ENCODE measurements around the gene REXO4.
A peak's percentile ranks its signal among the peaks of the same experiment; 100 is the strongest.

The REXO4 gene

DNA sequence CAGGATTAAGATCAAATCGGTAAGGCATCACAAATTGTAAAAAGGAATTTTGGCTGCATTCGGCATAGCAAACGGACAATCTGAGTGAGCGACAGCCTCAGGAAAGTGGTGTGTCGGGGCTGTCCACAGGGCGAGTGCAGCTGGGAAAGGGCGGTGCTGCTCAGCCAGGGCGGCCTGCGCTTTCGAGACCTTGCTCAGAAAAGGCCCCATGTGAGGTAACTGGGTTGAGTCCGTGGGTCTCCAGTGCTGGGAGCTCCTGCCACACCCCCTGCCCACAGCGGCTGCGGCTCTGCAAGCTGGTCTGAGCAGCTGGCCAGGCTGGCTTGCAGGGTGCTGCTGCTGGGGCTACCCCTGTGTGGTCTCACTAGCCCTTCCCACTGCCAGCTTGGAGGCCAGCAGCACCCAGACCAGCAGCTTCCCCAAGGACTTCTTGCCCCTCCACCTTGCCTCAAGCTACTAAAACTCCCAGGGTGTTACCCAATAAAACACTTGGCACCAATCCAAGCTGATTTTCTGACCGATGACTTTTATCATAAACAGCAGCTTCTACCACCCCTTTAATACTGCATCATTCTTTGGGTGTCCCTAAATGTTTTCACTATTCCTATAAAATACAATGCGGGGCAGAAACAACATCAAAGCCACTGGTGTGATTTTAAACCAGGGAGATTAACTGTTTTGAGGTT is 55.3 kb downstream of the REXO4 start:
- no peak for DNase-seq

DNA sequence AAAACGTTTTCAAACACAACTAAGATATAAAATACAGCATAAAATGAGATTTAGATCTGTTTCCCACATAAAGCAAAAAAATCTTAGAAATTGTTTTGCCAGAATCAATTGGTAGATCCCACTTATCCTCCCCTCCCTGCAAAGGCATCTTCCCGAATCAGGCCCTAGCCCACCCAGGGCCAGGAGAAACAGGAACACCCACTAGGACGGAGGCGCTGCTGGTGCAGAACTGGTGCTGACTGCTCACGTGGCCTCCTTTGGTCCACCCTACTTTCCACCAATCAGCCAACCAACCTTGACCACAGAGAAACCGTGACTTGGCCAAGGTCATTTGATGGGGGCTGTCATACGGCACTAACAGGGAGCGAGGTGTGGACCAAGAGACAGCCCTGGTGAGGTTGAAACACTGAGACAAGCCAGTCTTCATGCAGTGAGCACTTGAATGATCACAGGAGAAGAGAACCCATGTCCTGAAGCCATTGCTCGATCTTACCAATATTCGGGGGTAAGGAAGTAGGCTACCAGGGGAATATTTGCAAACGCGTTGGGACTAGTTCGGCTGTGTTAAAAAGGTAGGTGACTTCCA is 56.2 kb downstream of the REXO4 start:
- DNase-seq: no peak

DNA sequence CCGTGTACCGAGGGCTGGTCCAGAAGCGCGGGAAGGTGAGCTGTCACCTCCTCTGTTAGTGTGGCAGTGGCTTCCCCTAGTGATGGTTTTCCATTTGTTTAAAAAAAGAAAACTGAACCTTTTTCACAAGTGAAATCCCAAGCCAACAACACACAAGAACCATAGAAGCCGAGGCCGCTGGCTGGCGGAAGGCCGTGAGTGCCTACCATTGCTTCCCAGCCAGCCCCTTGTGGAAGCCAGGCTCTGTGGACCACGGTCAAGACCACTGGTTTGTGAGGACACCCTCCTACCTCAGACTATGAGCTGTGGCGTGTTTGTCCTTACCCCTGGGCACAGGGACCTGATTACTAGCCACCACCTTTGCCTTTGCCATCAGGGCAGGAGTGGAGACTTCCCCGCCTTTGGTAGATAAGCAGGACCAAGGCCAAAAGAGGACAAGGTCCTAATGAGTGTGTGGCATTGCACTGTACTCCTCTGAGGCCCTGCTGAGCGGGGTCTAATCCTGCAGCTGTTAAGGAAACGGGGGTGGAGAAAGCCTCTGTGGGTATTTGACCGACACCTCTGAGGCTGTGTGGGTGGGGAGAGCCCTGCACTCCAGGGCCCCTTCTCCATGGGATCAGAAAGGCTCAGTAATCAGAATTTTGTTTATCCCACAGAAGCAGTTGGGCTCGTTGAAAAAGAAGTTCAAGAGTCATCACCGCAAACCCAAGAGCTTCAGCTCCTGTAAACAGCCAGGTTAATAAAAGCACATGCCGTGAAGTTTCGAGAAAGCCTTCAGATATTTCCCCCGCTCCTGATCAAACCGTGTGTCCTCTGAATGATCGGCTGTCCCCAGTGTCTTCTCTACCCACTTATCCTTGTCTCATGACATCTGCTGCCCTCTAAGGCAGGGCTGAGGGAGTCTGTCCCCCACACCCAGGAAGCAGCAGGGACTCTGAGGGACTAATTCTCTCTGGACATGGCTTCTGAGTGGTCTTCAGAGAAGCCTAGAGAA is 57.1 kb downstream of the REXO4 start:
- DNase-seq: no peak

DNA sequence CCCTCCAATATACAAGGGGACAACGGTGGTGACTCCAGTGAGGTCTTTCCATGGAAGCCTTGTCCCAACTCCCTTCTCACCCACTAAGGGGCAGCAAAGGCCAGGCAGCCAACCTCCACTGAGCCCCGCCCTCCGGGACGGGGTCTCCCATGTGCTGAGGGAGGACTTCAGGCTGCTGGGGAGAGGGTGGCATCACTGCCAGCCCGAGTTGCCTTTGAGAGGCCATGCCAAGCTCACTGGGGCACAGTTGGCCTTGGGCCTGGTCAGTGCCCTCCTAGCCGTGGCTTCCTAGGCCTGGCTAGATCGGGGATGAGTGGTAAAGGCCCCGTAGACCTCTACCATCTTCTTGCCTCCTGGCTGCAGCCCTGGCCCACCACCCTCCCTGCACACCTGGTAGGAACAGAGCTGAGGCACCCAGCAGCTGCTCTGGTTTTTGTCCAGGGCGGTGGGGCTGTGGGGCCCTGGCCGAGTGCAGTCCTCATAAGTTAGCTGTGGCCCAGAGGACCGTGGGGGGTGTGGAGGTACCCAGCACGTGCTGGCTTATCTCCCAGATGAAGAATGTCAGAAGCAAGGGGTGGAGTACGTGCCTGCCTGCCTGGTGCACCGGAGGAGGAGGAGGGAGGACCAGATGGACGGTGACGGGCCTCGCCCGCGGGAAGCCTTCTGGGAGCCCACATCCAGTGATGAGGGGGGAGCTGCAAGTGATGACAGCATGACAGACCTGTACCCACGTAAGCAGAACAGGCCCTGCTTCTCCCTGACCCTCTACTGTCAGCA is 58.2 kb downstream of the REXO4 start:
- DNase-seq: no peak

DNA sequence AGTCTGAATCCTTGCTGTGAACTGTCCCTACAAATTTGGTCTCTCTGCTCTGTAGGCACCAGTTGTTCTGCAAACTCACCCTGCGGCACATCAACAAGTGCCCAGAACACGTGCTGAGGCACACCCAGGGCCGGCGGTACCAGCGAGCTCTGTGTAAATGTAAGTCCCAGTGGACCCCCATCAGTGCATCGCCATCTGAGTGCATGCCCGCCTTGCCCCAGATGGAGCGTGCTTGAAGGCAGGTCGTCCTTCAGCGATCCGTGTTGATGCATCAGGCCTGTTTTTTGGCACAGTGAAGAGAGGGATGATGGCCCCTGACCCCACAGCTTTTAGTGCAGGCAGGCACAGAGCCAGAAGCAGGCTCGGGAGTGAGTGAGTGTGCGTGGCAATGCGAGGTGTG is 60.2 kb downstream of the REXO4 start:
- no peak for DNase-seq

DNA sequence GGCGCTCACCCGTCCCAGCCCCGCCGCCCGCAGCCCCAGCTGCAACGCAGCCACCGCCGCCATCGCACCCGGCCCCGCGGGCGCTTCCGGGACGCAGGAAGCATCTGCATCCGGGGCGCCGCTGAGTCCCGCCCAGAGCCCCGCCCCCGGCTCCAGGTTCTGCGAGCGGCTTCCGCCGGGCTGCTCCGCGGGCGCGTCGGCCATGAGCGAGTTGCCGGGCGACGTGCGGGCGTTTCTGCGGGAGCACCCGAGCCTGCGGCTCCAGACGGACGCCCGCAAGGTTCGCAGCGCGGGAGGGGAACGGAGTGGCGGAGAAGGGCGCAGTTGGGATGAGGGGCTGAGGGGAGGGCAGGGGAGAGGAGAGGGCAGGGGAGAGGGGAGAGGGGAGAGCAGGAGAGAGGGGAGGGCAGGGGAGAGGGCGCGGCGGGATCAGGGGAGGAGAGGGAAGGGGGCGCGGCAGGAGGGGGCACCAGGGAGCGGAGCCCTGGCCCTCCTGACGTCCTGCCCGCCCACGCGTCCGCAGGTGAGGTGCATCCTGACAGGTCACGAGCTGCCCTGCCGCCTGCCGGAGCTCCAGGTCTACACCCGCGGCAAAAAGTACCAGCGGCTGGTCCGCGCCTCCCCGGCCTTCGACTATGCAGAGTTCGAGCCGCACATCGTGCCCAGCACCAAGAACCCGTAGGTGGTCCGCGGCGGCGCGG is 61.3 kb downstream of the REXO4 start, which contains the start of the genes SURF1 and SURF2:
Gene SURF1 (minus strand): TSS at position 97 of the 701 bp plus-strand sequence. CDS start 34 bp downstream, at position 63.
Gene SURF2 (plus strand): TSS at position 160 of the 701 bp plus-strand sequence. CDS start 43 bp downstream, at position 203.
- DNase-seq: peak; percentile 91
